DOHH2 (cell line): ENCODE data around the gene UTP15.
A peak's percentile ranks its signal among the peaks of the same experiment; 100 is the strongest.

Source experiments
- H3F3A ChIP-seq: fragments of 200-600 bp; sonication (generic), shearing (Covaris generic); 2 replicates; pipeline ENCODE4 v1.6.0; 2016; ENCODE audit warnings: antibody characterized with exemption, mild to moderate bottlenecking; ENCODE audit not compliant: control insufficient read depth, insufficient read depth
- H3K27ac ChIP-seq: fragments of 200-600 bp; sonication (generic); 2 replicates; pipeline ENCODE4 v1.5.1; 2014; ENCODE audit warnings: low read depth, mild to moderate bottlenecking, low read length, moderate library complexity
- H3K27me3 ChIP-seq: fragments of 200-600 bp; sonication (generic); 2 replicates; pipeline ENCODE4 v1.6.1; 2014; ENCODE audit warnings: mild to moderate bottlenecking, low read length, mixed read lengths; ENCODE audit not compliant: control insufficient read depth
- H3K36me3 ChIP-seq: fragments of 200-600 bp; sonication (generic); 2 replicates; pipeline ENCODE4 v1.6.1; 2014; ENCODE audit warnings: mild to moderate bottlenecking, low read length, moderate library complexity, mixed read lengths; ENCODE audit not compliant: control insufficient read depth
- H3K4me1 ChIP-seq: fragments of 200-600 bp; sonication (generic); 2 replicates; pipeline ENCODE4 v1.6.1; 2014; ENCODE audit warnings: mild to moderate bottlenecking, low read length, mixed read lengths; ENCODE audit not compliant: control insufficient read depth
- H3K4me2 ChIP-seq: fragments of 200-600 bp; sonication (generic); 2 replicates; pipeline ENCODE4 v1.6.0; 2014; ENCODE audit warnings: mild to moderate bottlenecking, low read length, moderate library complexity
- H3K4me3 ChIP-seq: fragments of 200-600 bp; sonication (generic); 2 replicates; pipeline ENCODE4 v1.5.1; 2014; ENCODE audit warnings: mild to moderate bottlenecking, low read length, mixed read lengths
- H3K79me2 ChIP-seq: fragments of 200-600 bp; sonication (generic); 2 replicates; pipeline ENCODE4 v1.6.1; 2014; ENCODE audit warnings: mild to moderate bottlenecking, low read length, mixed read lengths; ENCODE audit not compliant: control insufficient read depth
- H3K9me2 ChIP-seq: fragments of 200-600 bp; sonication (generic); replicated peaks from 2 replicates; pipeline ENCODE4 v1.6.1; 2014; ENCODE audit warnings: mild to moderate bottlenecking, low read length, mixed read lengths; ENCODE audit not compliant: control insufficient read depth
- H3K9me3 ChIP-seq: fragments of 200-600 bp; sonication (generic); 2 replicates; pipeline ENCODE4 v1.6.1; 2014; ENCODE audit warnings: antibody characterized with exemption, low read length, mixed read lengths; ENCODE audit not compliant: control insufficient read depth, insufficient read depth
- H4K20me1 ChIP-seq: fragments of 200-600 bp; sonication (generic); 2 replicates; pipeline ENCODE4 v1.6.0; 2014; ENCODE audit warnings: low read depth, mild to moderate bottlenecking, antibody characterized with exemption, low read length, moderate library complexity; ENCODE audit not compliant: control insufficient read depth, insufficient read depth
- EZH2phosphoT487 ChIP-seq: fragments of 200-600 bp; sonication (generic); IDR thresholded peaks from 2 replicates; pipeline ENCODE4 v1.6.1; 2017; ENCODE audit warnings: borderline replicate concordance, mild to moderate bottlenecking, antibody characterized with exemption, low read length, moderate library complexity, mixed read lengths
- TF ChIP-seq, protein P1 (sequence below): fragments of 200-600 bp; sonication (generic); IDR thresholded peaks from one replicate; pipeline ENCODE4 v1.5.1; 2014; ENCODE audit warnings: antibody characterized with exemption, mild to moderate bottlenecking, low read depth, low read length; ENCODE audit not compliant: poor library complexity, severe bottlenecking

The UTP15 gene

DNA sequence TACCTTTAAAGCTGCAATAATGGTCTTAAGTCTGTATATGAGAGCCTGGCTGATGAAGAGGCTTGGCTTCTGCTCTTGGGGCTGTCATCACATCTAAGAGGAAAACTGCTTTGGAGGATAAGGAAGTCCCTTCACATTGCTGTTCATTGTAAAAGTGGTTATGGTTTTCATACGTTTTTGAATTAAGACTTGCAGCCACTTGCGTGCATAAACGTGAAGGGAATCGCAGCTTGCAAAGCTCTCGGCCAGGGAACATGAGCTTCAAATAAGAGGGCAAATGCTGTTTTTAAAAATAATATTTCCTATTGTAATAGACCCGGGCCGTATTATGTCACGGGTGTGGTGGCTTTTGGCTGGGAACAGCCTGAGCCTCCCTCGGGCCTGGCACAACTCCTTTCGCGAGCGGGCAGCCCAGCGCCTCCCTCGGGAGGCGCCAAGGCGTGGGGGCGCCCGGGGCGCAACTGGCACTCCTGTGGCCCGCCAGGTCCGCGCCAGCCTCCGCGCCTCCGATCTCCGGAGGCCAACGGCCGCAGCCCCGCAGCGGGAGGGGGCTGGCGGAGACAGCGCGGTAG is 59.9 kb downstream of the UTP15 start:
- Histone ChIP-seq H3K4me3 (no peak overlapping the region), H3K9me2 (no peaks in the 10 kb centered on the region), H3F3A (no peaks in the 10 kb centered on the region), H3K27ac (no peak overlapping the region), H3K4me2 (no peak overlapping the region), H3K27me3 (peaks cover 31% of the 10 kb centered on the region), H3K9me3 (no peaks in the 10 kb centered on the region), H3K79me2 (no peaks in the 10 kb centered on the region), H4K20me1 (no peaks in the 10 kb centered on the region), H3K4me1 (no peaks in the 10 kb centered on the region), H3K36me3 (no peaks in the 10 kb centered on the region)
- TF ChIP-seq EZH2phosphoT487, result peak; percentile 70; the same call in 1 of the 2 replicates
- TF ChIP-seq, protein P1, sequence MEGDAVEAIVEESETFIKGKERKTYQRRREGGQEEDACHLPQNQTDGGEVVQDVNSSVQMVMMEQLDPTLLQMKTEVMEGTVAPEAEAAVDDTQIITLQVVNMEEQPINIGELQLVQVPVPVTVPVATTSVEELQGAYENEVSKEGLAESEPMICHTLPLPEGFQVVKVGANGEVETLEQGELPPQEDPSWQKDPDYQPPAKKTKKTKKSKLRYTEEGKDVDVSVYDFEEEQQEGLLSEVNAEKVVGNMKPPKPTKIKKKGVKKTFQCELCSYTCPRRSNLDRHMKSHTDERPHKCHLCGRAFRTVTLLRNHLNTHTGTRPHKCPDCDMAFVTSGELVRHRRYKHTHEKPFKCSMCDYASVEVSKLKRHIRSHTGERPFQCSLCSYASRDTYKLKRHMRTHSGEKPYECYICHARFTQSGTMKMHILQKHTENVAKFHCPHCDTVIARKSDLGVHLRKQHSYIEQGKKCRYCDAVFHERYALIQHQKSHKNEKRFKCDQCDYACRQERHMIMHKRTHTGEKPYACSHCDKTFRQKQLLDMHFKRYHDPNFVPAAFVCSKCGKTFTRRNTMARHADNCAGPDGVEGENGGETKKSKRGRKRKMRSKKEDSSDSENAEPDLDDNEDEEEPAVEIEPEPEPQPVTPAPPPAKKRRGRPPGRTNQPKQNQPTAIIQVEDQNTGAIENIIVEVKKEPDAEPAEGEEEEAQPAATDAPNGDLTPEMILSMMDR, result no peak

DNA sequence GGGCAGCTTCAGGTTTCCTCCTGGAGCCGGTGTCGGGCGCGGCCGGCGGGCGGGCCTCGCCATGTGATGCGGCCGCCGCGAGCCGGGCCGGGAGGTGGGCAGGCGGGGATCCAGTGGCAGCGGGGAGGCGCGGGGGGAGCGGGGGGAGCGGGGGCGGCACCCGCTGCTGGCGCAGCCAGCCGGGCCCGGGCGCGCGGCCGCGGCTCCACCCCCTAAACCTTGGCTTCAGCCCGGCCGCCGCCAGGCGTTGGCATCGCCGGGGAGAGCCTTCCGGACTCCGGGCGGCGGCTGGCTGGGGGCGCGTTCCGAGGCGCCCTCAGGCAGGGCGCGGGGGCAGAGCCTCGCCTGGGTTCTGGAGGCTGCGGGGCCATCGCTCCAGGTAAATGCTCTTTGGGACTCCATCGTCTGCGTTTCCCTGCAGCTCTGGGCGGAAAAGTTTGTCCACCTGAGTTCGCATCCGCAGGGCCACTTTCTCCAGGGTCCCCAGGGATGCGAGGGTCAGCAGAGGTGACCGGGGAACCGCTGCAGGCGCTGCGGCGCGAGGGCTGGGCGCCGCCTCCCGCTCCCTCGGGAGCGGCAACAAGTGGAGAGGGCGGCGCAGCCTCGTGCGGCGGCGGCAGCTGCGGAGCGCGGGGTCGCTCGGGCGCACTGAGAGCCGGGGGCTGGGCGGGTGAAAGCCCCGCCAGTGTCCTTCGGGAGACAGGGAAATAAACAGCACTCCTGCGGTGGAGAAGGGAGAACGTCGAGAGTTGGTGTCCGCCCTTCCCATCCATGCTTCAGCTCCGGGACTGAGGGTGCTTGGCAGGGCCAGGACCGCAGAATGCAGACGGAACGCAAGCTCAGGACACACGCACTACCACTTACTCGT is 60.6 kb downstream of the UTP15 start, which contains the start of gene ARHGEF28:
TSS of gene ARHGEF28 (plus strand) at position 253 of the 868 bp plus-strand sequence. CDS start 58,656 bp downstream, outside the sequence.
- no peak within 1 kb of the TSS for H3K27ac ChIP-seq
- H3K4me1 ChIP-seq, result no peaks in the 10 kb centered on the region
- H3F3A ChIP-seq, result no peaks in the 10 kb centered on the region
- no peak for TF ChIP-seq EZH2phosphoT487
- TF ChIP-seq, protein P1, result no peak
- no peak within 1 kb of the TSS for H3K4me3 ChIP-seq
- no peaks in the 10 kb centered on the region for H3K79me2 ChIP-seq
- H3K4me2 ChIP-seq, result no peak within 1 kb of the TSS
- peaks cover 31% of the 10 kb centered on the region for H3K27me3 ChIP-seq
- no peaks in the 10 kb centered on the region for H3K36me3 ChIP-seq
- no peaks in the 10 kb centered on the region for H4K20me1 ChIP-seq
- no peaks in the 10 kb centered on the region for H3K9me3 ChIP-seq
- no peaks in the 10 kb centered on the region for H3K9me2 ChIP-seq

DNA sequence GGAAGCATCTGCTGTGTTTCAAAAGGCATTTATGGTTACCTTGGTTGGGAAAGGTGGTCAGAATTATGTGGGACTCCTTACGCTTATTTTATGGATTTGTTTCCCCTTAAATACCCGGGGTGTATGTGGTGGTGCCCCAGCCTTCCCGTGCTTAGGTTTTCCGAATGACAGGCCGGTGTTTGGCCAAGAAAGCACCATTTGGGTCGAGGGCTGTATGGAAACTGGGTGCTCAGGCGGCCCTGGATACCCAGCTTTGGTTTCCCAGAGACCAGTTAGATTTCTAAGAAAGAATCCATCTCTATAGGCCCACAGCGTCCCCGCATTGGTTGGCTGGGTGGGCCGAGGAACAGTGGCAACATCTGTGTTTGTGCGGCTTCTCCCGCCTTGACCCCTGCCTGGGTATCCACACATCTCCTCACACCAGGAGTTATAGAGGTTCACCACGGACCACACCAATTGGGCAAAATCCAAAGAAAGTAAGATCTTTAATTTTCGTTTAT is 61.3 kb downstream of the UTP15 start:
- peaks cover 31% of the 10 kb centered on the region for H3K27me3 ChIP-seq
- TF ChIP-seq, protein P1, result no peak
- TF ChIP-seq EZH2phosphoT487, result no peak
- H4K20me1 ChIP-seq, result no peaks in the 10 kb centered on the region
- H3K9me2 ChIP-seq, result no peaks in the 10 kb centered on the region
- H3F3A ChIP-seq, result no peaks in the 10 kb centered on the region
- H3K36me3 ChIP-seq, result no peaks in the 10 kb centered on the region
- no peaks in the 10 kb centered on the region for H3K9me3 ChIP-seq
- H3K4me3 ChIP-seq, result no peak overlapping the region
- no peaks in the 10 kb centered on the region for H3K4me1 ChIP-seq
- H3K4me2 ChIP-seq, result no peak overlapping the region
- H3K27ac ChIP-seq, result no peak overlapping the region
- H3K79me2 ChIP-seq, result no peaks in the 10 kb centered on the region
